Fibroblast of skin of right biceps (primary cell): ENCODE results near the gene FAM184B.
"Not testable (repeated sequence)": the region's sequence is repeated elsewhere in the genome, so short reads cannot be mapped to it uniquely, and the experiment has no call there.

Experiments used
- DNase-seq: peaks from one replicate; pipeline ENCODE4 v3.0.0-alpha.2; 2013

The FAM184B gene

DNA sequence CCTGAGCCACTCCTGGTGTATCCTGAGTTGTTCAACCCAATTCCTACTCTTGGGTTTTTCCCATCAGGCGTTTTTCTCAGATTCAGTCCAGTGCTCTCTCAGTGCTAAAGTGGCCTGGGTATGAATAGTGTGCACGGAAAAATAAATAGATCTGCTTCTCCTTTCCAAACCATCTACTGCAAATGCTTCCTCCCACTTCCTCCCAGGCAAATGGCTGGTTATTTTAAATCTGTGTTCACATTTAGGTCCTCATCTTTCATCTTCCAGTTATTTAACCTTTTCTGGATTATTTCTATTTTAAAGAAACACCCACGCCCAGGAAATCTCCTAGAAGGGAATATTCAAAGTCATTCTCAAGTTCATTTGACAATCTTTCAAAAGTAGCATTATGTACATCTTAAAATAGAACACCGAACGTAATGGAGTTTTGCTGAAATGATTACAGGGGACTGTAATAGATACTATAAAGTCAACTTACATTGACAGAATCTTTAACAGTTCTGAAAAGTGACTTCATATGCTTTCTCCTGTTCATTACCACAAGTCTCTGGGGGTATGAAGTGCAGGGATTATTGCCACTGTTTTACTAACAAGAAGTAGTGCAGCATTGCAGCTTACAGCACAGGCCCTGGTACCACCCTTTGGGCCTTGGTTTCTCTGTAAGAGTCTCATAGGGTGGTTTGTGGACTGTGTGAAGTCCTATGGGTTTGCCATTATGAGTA lies 100.7 kb downstream of the FAM184B start:
- DNase-seq, result no peak

DNA sequence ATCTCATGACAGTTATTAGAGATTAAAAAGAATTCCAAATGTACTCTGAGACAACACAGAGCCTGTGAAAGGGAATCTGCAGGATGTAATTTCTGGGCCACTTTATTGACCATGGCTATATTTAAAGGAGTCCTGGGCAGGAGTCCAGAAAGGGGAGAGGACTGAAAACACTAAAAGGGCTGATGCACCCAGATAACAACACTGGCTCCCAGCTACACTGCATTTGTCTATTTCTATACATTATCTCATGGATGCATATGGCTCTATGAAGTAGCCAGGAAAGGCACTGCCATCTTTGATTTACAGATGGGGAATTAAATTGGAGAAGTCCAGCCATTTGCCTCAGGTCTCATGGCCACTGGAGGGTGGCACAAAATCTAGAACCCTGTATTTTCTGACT lies 111.0 kb downstream of the FAM184B start:
- no peak for DNase-seq

DNA sequence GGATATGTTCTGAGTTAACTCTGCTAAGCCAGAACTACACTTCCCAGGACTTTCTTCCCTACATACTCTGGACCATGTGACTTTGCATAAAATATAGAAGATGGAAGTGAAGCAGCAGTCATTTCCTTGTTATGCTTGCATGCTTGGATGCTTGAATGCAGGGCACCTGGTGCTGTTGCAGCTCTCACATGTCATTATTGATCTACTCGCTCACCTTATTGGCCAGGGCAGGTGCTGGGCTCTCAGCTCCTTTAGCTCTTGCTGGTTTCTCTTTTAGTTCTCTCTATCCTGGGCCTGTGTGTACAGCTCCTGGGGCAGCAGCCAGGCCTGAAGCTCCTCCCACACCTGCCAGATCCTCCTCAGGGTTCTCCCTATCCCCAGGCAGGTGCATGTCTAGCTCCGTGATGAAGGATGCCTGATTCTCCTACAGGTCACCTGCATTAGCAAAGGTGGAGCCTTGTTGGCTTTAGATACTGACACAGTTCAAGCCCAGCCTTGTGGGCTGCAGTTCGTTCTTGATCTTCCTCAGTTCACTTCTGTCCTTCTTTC lies 113.7 kb downstream of the FAM184B start:
- DNase-seq, result no peak

DNA sequence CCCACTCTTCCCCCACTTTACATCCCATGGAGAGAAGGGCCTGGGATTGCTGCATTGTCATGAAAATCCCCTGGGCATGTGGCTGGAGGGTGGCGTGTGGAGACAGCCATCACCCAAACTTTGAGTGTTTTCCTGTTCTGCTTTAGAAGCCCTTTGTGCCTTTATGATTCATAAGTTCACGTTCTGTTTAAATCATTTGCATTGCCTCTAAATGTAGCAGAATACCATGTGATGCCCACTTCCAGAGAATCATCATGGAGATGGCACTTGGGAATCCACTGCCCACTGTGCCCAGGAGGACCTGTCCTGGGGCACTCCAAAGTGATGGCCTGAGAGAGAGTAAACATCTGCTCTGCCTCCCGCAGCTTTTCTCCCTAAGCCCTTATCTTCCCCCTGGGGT lies 114.2 kb downstream of the FAM184B start:
- DNase-seq, result no peak

DNA sequence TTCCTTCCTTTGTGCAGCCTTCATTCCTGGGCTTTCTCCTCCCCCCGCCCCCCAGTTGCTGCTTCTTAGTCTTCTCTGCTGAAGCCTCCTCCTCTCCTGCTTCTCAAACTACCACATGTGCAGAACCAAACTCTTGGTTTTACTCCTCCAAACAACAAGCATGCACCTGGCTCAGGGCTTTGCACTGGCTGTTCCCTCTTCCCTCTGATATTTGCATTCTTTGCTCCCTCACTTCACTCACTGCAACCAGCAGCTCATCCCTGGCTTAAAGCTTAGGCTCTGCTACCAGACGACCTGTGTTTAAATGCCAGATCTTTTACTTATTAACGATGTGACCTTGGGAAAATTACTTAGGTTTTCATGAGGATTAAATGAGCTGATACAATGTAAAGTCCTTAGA lies 115.6 kb downstream of the FAM184B start:
- no peak for DNase-seq

DNA sequence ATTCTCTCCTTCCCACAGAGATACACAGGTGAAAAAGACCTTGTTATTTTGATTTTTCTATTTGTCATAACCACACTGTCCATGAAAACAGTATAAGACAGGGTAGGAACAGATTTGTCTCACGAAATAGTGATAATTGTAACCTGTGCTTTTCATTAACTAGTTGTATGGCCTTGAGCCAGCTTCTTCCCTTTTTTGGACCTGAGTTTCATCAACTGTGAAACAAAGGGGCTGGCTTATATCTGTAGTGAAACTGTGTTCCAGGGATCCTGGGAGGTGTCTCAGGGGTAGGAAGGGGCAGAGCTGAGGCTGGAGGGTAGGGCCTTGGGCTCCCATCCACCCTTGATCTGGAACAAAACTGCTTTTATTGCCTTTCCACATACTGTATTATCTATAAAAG lies 116.1 kb downstream of the FAM184B start:
- DNase-seq, result no peak

DNA sequence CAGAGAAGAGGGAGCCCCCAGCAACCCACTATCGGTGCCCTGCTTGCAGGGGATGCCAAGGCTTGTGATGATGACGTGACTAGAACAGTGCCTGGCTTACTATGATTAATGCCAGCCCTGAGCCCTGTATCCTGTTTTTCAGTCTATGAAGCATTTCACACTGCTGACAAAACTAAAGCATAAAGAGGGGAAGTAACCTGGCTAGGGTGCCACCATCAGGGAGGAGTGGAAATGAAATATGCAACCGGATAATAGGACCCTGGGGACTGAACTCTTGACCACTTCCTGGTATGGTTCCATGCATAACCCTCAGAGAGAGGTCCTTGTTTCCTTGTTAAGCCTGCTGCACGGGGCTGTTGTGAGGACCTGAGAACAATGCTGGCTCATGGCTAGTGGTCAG lies 116.7 kb downstream of the FAM184B start:
- DNase-seq, result peak; percentile 10

DNA sequence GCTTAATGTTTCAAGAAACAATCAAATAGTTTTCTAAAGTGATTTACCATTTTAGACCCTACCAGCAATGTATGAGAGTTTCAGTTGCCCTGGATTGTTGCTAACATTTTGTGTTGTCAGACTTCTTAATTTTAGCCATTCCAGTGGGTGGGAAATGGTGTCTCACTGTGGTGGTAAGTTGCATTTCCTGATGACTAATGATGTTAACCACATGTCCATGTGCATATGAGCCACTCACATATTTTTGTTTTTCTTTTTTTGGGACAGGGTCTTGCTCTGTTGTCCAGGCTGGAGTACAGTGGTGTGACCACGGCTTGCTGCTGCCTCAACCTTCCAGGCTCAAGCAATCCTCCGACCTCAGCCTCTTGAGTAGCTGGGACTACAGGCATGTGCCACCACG lies 118.7 kb downstream of the FAM184B start:
- DNase-seq, result peak; percentile 50

DNA sequence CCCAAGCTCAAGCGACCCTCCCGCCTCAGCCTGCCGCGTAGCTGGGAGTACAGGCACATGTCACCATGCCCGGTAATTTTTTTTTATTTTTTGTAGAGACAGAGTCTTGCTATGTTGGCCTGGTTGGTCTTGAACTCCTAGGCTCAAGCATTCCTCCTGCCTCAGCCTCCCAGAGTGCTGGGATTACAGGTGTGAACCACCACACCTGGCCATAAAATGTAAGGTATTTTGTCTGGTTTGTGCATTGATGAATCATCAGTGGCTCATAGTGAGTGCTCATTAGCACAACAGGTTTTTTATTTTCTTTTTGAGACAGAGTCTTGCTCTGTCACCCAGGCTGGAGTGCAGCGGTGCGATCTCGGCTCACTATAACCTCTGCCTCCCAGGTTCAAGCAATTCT lies 122.2 kb downstream of the FAM184B start:
- not testable (repeated sequence) for DNase-seq

DNA sequence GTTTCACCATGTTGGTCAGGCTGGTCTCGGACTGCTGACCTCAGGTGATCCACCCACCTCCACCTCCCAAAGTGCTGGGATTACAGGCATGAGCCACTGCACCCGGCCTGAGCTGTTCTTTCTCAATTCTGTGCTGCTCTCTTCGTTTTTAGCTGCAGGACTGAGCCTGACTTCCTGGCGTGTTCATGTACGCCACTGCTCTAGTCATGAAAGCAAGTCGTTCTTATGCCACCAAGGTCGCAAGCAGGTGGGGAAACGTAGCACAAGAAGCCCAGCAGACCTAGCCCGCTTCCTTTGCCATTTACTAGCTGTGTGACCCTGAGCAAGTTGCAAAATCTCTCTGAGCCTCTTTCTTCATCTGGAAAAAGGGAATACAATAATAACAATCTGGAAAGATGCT lies 123.6 kb downstream of the FAM184B start:
- no peak for DNase-seq

DNA sequence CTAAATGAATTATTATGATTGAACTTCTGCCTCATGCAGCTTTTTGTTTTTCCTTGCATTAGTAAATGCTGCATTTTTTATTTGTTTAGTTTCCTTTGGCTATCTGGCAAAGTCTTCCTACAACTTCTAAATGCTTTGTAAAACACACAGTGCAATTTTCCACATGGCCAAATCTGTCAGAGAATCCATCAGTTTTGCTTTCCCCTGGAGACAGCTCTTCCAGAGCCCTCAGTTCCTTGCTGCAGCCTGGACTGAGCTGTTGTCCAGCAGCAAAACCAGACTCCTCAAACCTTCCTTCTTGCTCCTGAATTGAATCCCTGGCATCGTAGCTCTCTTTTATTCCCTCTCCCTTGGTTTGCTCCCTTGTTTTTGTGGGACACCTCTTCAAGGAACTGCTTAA lies 124.3 kb downstream of the FAM184B start:
- DNase-seq, result no peak

DNA sequence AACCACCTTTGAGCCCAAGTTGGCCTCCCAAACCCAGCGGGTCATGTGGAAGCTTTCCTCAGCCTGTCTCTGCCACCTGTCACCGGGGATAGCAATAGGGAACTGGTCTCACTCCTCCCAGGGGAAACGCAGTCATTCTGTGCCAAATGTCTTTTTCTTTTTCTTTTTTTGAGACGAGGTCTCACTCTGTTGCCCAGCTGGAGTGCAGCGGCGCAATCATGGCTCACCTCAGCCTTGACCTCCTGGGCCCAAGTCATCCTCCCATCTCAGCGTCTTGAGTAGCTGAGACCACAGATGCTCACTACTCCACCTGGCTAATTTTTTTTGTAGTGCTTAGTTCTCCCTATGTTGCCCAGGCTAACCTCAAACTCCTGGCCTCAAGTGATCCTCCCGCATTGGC lies 126.7 kb downstream of the FAM184B start:
- DNase-seq, result no peak

DNA sequence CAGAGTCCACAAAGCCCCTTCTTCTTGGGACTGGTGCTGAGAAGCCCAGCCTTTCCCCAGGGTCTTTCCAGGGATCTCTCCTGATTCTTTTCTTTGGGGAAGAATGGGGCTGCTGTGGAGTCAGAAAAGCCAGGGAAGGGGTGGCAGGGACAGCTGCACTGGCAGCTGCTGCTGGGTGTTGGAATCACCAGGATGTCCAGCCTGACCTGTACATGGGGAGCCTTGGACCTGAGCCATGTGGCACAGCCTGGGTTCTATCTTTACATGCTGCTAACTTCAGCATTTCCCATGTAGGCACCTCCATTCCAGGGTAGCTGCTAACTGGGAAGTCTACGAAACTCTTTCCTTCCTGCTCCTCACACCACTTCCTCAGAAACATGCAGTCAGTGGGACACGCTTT lies 131.0 kb downstream of the FAM184B start:
- DNase-seq, result no peak

DNA sequence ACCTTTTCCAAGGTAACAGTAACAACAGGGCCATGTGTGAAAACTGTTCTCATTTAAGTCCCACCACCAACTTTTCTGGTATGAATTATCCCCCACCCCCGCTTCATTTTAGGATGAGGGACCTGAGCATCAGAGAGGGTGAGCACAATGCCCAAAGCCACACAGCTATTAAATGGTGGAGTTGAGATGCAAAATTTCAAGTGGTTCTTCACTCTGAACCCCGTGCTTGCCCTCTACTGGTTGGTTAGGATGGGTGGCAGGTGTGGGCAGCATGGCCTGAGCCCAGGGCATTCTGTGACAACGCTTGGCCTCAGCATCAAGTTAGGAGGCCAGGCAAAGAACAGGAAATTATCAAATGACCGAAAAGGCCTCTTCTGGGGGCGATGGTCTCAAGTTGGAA lies 133.5 kb downstream of the FAM184B start:
- no peak for DNase-seq

DNA sequence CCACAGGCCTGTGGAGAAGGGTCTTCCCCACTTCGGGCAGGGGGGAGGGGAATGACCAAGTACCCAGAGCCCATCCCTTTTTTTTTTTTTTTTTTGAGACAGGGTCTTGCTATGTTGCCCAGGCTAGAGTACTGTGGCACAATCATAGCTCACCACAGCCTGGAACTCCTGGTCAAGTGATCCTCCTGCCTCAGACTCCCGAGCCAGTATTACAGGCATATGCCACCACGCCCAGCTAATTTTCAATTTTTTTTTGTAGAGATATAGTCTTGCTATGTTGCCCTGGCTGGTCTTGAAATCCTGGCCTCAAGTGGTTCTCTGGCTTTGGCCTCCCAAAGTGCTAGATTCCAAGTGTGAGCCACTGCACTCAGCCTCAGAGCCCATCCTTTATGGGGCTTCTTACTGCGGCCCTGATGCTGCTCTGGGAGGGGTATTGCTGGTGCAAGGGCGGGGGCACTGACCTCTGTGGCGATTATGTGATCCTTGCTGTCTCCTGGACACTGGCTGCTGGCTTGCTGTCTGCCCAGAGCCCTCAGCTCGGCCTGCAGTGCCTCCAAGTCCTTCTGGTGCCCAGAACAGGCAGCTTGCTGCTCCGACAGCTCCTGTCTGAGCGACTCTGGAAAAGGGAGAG lies 134.1 kb downstream of the FAM184B start:
- no peak for DNase-seq

DNA sequence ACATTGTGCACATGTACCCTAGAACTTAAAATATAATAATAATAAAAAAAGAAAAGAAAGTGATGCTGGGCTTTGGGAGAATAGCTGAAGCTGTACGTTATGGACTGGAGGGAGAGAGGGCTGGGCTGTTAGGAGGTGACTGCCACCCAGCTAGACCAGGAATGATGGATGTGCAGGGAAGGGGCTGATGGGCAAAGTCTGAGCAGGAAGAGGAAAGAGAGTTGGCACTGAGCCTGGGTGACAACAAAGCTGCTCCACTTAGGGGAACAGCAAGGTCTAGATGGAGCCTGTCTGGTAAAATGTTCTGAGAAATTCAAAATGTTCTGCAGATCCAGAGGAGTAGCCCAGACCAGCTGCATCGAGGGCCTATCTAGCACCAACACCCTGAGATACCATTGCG lies 134.7 kb downstream of the FAM184B start:
- no peak for DNase-seq

DNA sequence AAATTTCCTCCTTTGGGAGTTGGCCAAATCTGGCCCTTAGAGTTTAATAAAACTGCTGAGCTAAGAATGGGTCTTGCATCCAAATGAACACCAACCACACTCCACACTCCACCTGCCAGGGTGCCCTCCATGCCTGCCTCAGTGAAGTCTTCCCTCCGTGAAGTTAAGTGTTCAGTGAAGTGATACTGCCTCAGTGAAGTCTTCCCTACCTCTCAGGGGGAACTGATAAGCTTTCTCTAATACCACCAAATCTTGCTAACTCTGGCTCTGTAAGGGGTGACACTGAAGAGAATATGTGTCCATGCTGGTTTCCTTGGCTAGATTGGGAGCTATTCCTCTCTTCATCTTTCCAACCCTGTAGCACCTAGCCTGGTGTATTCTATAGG lies 139.0 kb downstream of the FAM184B start:
- no peak for DNase-seq

DNA sequence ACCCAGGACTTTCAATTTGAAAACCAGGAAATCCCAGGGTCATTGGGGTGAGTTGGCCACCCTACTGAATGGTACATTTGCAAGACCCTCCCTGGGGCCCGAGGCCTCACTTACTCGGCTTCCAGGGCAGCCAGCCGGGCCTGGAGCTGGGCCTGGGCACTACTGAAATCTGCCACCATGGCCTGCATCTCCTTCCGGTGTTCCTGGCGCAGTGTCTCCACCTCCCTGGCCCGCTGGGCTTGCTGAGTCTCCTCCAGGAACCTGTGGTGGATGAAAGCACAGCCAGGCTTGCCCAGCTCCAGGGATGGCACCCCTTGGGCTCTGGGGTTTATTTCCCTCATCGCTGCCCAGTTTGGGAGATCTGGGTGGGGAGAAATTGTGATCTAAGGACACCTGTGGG lies 142.3 kb downstream of the FAM184B start:
- no peak for DNase-seq

DNA sequence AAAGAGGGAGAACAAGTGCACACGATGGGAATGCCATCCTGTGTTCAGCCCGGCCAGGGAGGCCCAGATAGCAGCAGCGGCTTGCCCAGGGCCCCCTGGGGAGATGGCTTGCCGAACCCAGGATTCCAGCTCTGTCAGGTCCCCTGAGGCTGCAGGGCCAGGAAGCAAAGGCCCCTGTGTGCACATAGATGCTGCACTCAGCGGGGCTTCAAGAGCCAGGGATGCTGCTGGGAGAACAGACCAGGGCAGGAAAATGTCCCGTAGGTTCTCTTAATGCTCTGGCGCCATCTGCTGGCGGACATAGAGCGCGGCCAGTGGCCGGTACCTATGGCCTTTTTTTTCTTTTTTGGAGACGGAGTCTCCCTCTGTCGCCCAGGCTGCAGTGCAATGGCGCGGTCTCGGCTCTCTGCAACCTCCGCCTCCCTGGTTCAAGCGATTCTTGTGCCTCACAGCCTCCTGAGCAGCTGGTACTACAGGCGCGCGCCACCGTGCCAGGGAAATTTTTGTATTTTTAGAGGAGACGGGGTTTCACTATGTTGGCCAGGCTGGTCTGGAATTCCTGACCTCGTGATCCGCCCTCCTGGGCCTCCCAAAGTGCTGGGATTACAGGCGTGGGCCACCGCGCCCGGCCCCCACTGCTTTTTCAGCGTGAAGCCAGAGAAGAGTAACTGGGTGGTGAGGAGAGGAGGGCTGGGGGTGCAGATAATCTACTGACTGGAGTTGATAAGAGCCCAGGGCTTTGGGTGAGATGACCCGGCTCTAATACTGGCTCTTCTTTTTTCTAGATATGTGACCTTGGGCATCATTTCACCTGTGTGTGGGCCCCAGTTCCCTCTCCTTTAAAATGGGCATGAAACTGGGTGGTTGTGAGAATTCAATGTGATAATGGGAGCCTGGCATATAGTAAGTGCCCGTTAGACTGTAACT lies 144.5 kb downstream of the FAM184B start:
- peak; percentile 66 for DNase-seq

DNA sequence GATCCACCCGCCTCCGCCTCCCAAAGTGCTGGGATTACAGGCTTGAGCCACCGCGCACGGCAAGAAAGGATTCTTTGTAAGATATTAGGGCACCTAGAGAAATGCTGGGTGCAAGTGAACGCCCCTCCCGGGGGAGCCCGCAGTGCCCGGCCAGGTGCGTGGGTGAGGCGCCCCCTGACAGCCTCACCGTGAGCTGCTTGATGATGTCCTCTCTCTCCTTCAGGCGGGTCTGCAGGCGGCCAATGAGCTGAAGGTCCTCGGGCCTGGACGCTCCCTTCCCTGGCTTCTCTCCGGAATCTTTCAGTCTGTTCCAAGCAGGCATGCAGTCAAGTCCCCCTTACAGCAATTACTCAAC lies 145.1 kb downstream of the FAM184B start:
- no peak for DNase-seq

DNA sequence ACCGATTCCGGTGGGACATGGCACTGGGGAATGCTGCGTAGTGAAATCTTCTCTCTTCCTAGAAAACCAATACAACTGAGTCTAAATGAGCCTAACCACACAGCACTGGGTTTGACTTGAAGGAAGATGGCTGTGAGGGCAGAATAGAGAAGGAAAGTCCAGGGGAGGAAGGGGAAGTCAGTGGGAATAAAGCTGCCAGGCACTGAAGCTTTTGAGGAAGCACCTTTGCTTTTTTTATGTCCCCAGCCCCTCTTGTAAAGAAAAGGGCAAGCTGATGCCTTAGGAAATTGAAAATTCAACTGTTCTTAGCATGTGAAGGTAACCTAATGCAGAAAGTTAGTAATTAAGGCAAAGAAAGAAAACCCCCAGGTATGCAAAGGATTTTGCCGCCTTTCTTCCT lies 146.4 kb downstream of the FAM184B start:
- DNase-seq, result no peak

DNA sequence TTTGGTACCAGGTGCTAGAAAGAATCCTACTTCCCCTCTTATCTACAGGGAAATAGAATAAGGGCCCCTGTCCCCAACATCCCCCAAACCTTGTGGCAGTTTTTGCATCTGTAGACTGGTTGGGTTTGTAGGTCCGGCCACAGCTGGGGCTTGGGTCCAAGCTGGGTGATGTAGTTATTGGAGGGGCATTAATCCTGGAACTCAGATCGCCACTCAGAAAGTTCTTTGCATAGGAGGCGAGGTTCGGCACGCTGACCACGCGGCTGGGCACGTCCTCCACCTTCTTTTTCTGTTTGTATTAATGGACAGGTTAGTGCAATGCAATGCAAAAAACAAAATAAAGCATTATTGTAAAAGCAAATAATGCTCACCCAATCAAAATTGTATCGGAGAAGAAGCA lies 147.8 kb downstream of the FAM184B start:
- DNase-seq, result no peak

DNA sequence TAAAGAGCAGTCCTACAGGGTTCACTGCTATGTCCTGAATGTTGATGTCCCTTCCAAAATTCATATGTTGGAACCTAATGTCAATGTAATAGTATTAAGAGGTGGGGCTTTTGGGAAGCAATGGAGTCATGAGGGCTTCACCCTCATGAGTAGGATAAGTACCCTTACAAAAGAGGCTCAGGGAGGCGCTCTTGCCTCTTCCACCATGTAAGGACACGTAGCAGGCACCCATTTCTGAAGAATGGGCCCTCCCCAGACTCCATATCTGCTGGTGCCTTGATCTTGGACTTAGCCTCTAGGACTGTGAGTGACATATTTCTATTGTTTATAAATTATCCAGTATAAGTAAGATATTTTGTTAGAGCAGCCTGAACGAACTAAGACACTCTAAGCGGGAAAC lies 151.2 kb downstream of the FAM184B start:
- no peak for DNase-seq

DNA sequence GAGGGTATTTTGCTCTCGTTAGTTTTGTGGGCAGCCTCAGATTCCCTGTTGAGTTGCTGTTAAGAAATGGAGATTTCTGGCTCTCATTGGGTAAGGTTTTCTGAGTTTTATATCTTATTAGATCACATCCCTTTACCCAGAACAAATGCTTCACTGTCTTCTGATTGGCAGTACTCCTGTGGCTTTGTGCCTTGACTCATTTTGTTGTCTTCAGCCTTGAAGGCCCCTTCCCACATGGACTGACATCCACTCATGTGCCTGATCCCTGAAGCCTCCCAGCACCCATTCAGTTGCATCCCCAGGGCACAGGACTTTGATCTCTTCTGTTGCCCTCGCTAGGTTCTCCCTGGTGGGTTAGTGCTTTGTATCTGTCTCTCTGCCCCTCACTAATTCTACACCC lies 156.6 kb downstream of the FAM184B start:
- no peak for DNase-seq
